ENCODE measurements around the gene SNAI1. TPM values are rescaled to one million over a fixed set of nuclear protein-coding genes. Genes with fewer than 3 reads are reported as not detected.
A peak's percentile ranks its signal among the peaks of the same experiment; 100 is the strongest.

The SNAI1 gene
- total RNA-seq, 2 experiments from 2014 or later, result 1.7 to 2.5 TPM

DNA sequence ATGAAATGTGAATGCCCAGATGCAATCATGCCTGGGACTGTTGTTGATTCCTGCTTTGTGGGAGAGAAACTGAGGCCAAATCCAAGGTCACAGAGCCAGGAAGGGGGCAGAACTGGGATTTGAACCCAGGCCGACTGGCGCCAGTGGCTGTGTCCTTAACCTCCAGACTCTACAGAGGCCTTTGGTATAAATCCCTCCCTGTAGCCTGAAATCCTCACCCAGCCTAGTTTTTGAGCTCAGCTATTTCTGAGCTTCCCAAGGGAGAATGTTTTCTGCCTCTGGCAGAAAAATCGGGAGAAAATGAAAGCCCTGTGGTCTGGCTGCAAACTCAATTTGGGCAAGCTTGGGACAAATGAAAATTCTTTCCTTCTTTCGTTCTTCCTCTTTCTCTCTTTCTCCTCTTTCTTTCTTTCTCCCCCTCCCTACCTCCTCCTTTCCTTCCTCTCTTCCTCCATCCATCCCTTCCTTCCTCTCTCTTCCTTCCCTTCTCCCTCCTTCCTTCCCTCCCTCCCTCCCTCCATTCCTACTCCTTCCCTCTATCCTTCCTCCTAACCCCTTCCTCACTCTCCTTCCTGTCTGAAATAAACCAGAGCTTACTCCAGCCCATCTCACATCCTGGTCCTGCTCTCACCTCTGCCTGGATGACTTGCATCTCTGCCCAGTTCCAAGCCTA is 34.9 kb downstream of the SNAI1 start:
- H3K4me3 ChIP-seq (ENCODE audit: low read length), result no peak overlapping the region
- H3K9me3 ChIP-seq (ENCODE audit: control insufficient read depth in 1 of 2, insufficient read depth in 1 of 2, low read length in 2 of 2), result no peaks in the 10 kb centered on the region
- H3K27me3 ChIP-seq (ENCODE audit: control insufficient read depth in 1 of 2, insufficient read depth in 2 of 2, low read length in 2 of 2), result no peaks in the 10 kb centered on the region
- ChIA-PET POLR2A (no interaction called here), CTCF (no interaction called here)
- Mint-ChIP-seq H3K9me3 (no peaks in the 10 kb centered on the region), H3K27ac (no peak overlapping the region), H3K4me3 (no peak overlapping the region), H3K36me3 (ENCODE audit: low read depth) (no peaks in the 10 kb centered on the region), H3K4me1 (ENCODE audit: low read depth) (no peaks in the 10 kb centered on the region), H3K27me3 (no peaks in the 10 kb centered on the region)
- no peaks in the 10 kb centered on the region for H3K36me3 ChIP-seq (ENCODE audit: insufficient read depth, low read length)
- DNase-seq, result no peak
- no peak for ATAC-seq (ENCODE audit: poor library complexity)
- H3K27ac ChIP-seq (ENCODE audit: low read depth in 1 of 2, low read length in 2 of 2), result no peak overlapping the region
- H3K4me1 ChIP-seq (ENCODE audit: insufficient read depth, low read length), result peaks cover 2% of the 10 kb centered on the region
- TF ChIP-seq, protein P1, sequence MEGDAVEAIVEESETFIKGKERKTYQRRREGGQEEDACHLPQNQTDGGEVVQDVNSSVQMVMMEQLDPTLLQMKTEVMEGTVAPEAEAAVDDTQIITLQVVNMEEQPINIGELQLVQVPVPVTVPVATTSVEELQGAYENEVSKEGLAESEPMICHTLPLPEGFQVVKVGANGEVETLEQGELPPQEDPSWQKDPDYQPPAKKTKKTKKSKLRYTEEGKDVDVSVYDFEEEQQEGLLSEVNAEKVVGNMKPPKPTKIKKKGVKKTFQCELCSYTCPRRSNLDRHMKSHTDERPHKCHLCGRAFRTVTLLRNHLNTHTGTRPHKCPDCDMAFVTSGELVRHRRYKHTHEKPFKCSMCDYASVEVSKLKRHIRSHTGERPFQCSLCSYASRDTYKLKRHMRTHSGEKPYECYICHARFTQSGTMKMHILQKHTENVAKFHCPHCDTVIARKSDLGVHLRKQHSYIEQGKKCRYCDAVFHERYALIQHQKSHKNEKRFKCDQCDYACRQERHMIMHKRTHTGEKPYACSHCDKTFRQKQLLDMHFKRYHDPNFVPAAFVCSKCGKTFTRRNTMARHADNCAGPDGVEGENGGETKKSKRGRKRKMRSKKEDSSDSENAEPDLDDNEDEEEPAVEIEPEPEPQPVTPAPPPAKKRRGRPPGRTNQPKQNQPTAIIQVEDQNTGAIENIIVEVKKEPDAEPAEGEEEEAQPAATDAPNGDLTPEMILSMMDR (IDR thresholded peaks at IDR 0.05), result no peak
- intact Hi-C loops (cut with DNase I, micrococcal nuclease), result no loop called here

DNA sequence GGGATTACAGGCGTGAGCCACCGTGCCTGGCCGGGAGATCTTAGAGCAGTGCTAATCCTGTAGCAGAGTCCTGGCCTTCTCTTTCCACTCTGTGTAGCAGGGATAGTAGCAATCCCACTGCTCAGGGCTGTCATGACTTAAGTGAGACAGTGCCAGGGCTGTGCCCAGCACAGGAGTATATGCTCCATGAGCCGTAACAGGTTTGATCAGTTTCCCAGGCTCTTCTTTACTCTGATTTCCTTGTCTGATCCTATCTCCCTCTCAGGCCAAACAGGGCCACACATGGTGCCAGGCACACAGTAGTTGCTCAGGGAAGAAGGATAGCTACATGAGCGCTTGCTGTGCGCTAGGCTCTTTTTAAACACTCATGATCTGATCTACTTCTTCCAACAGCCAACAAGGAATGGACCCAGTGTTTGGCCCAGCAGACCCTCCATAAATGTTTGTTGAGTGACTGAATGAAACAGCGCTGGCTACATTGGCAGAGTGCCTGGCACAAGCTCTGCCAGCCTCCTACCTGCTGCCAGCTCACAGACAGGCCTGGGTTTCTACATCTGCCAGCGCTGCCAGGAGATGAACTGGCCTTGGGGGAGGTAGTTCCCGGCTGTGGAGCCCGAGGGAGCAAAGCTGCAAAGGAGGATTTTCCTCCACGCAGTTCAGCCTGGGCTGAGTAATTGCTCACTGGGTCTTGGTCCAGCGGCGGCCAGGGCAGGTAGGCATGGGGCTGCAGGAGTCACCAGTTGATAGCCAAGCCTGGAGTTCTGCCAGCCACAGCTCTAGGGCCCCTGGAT is 36.9 kb downstream of the SNAI1 start:
- no peaks in the 10 kb centered on the region for H3K27me3 ChIP-seq (ENCODE audit: control insufficient read depth in 1 of 2, insufficient read depth in 2 of 2, low read length in 2 of 2)
- H3K36me3 ChIP-seq (ENCODE audit: insufficient read depth, low read length), result no peaks in the 10 kb centered on the region
- CTCF ChIA-PET, result no interaction called here
- TF ChIP-seq, protein P1 (IDR thresholded peaks at IDR 0.05), result no peak
- H3K4me1 ChIP-seq (ENCODE audit: insufficient read depth, low read length), result no peaks in the 10 kb centered on the region
- Mint-ChIP-seq H3K9me3 (no peaks in the 10 kb centered on the region), H3K36me3 (ENCODE audit: low read depth) (no peaks in the 10 kb centered on the region), H3K4me1 (ENCODE audit: low read depth) (no peaks in the 10 kb centered on the region), H3K27ac (no peak overlapping the region), H3K27me3 (no peaks in the 10 kb centered on the region), H3K4me3 (no peak overlapping the region)
- no peak overlapping the region for H3K27ac ChIP-seq (ENCODE audit: low read depth in 1 of 2, low read length in 2 of 2)
- POLR2A ChIA-PET, result interaction anchor here (0.6 kb wide), 1 partner anchor 82 kb away, joined by 4 read pairs; no protein-coding TSS in a partner anchor
- no peaks in the 10 kb centered on the region for H3K9me3 ChIP-seq (ENCODE audit: control insufficient read depth in 1 of 2, insufficient read depth in 1 of 2, low read length in 2 of 2)
- H3K4me3 ChIP-seq (ENCODE audit: low read length), result no peak overlapping the region
- DNase-seq, result no peak
- no peak for ATAC-seq (ENCODE audit: poor library complexity)
- intact Hi-C loops (cut with DNase I, micrococcal nuclease), result no loop called here

DNA sequence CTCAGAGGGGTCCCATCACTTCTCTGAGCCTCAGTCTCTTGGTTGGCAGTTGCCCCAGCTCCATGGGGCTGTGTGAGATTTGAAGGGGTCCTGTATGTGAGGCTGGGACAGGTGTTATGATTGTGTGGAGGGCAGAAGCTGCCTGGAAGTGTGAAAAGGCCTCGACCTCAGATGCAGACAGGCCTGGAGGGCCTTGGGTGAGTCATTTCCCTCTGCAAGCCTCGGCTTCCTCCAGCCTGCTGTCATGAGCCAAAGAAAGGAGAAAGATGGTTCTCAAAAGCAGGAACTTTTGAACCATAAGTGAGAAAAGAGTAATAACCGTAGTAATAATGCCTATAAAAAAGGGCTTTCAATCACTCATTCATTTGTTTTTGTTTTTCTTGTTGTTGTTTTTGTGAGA is 37.5 kb downstream of the SNAI1 start:
- no peak overlapping the region for H3K27ac ChIP-seq (ENCODE audit: low read depth in 1 of 2, low read length in 2 of 2)
- H3K4me1 Mint-ChIP-seq (ENCODE audit: low read depth), result no peaks in the 10 kb centered on the region
- ChIA-PET POLR2A (interaction anchor here (0.6 kb wide), 1 partner anchor 81 kb away, joined by 4 read pairs; no protein-coding TSS in a partner anchor), CTCF (no interaction called here)
- no peak overlapping the region for H3K27ac Mint-ChIP-seq
- H3K27me3 Mint-ChIP-seq, result no peaks in the 10 kb centered on the region
- H3K4me1 ChIP-seq (ENCODE audit: insufficient read depth, low read length), result no peaks in the 10 kb centered on the region
- intact Hi-C loops (cut with DNase I, micrococcal nuclease), result no loop called here
- H3K9me3 Mint-ChIP-seq, result no peaks in the 10 kb centered on the region
- H3K9me3 ChIP-seq (ENCODE audit: control insufficient read depth in 1 of 2, insufficient read depth in 1 of 2, low read length in 2 of 2), result no peaks in the 10 kb centered on the region
- TF ChIP-seq, protein P1 (IDR thresholded peaks at IDR 0.05), result no peak
- H3K4me3 ChIP-seq (ENCODE audit: low read length), result no peak overlapping the region
- DNase-seq, result peak in 2 of 14 experiments; percentile 50 to 55
- no peak for ATAC-seq (ENCODE audit: poor library complexity)
- no peaks in the 10 kb centered on the region for H3K36me3 Mint-ChIP-seq (ENCODE audit: low read depth)
- H3K4me3 Mint-ChIP-seq, result no peak overlapping the region
- H3K36me3 ChIP-seq (ENCODE audit: insufficient read depth, low read length), result no peaks in the 10 kb centered on the region
- no peaks in the 10 kb centered on the region for H3K27me3 ChIP-seq (ENCODE audit: control insufficient read depth in 1 of 2, insufficient read depth in 2 of 2, low read length in 2 of 2)
